ENCODE data around the gene PPARG.

PPARG gene

DNA sequence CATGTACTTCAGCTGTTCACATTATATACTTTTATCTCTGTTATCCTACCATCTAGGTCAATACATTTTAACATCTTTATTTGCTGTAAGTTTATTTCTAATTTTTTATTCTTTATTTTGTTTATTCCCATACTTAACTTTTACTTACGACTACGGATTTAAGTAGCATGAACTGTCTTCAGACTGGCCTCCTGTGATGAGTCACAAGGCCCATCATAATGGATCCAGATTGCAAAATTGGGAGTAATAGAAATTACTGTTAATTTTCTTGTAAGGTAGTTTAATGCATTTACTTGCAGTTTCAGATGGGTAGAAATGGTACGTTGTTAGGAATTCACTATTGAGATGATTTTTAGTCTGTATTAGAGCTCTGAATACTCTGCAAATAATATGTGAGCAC lies 45.9 kb downstream of the PPARG start:
- ChIA-PET CTCF (no interaction called here), POLR2A (no interaction called here)
- TF ChIP-seq CTBP1 (IDR thresholded peaks at IDR 0.05; ENCODE audit: borderline replicate concordance) (no peak), SP1 (IDR thresholded peaks at IDR 0.05) (no peak), ZNF384 (IDR thresholded peaks at IDR 0.05) (no peak), ELF4 (IDR thresholded peaks at IDR 0.05) (no peak), FOXA1 (IDR thresholded peaks at IDR 0.05) (no peak), FOXM1 (IDR thresholded peaks at IDR 0.05; ENCODE audit: borderline replicate concordance) (no peak), NFRKB (IDR thresholded peaks at IDR 0.05) (no peak), LEF1 (IDR thresholded peaks at IDR 0.05; ENCODE audit: borderline replicate concordance) (no peak), FOXK2 (IDR thresholded peaks at IDR 0.05) (no peak), SUZ12 (IDR thresholded peaks at IDR 0.05) (no peak), TARDBP (IDR thresholded peaks at IDR 0.05) (no peak), HDGF (IDR thresholded peaks at IDR 0.05; ENCODE audit: borderline replicate concordance) (no peak), L3MBTL2 (conservative IDR thresholded peaks at IDR 0.05) (no peak)
- DNase-seq (ENCODE audit: extremely low spot score), result no peak

DNA sequence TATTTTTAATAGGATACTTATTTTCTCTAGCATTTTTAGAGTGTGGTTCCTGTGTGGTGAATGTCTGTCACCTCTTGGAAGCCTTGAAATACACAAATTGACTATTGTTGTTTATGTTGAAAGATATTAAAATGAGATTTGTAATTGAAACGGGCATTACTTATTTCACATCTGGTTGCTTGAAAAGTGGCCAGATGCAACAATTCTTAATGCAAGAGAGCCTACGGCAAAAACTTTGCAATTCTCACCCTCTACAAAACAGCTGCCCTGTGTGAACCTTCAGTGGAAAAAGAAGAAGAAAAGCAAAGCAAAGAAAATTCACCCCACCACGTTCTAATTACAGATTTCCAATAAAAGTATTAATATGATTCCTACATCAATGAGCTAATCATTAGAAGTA lies 46.6 kb downstream of the PPARG start:
- CTCF ChIA-PET, result no interaction called here
- POLR2A ChIA-PET, result no interaction called here
- DNase-seq (ENCODE audit: extremely low spot score), result no peak
- no peak for TF ChIP-seq SP1 (IDR thresholded peaks at IDR 0.05)
- no peak for TF ChIP-seq ARNT (IDR thresholded peaks at IDR 0.05)
- no peak for TF ChIP-seq FOXM1 (IDR thresholded peaks at IDR 0.05; ENCODE audit: borderline replicate concordance)
- no peak for TF ChIP-seq TARDBP (IDR thresholded peaks at IDR 0.05)
- no peak for TF ChIP-seq NFRKB (IDR thresholded peaks at IDR 0.05)
- TF ChIP-seq ZNF384 (IDR thresholded peaks at IDR 0.05), result no peak
- TF ChIP-seq FOXK2 (IDR thresholded peaks at IDR 0.05), result no peak
- no peak for TF ChIP-seq ELF4 (IDR thresholded peaks at IDR 0.05)
- TF ChIP-seq SUZ12 (IDR thresholded peaks at IDR 0.05), result no peak
- TF ChIP-seq FOXA1 (IDR thresholded peaks at IDR 0.05), result no peak
- TF ChIP-seq, protein P1, sequence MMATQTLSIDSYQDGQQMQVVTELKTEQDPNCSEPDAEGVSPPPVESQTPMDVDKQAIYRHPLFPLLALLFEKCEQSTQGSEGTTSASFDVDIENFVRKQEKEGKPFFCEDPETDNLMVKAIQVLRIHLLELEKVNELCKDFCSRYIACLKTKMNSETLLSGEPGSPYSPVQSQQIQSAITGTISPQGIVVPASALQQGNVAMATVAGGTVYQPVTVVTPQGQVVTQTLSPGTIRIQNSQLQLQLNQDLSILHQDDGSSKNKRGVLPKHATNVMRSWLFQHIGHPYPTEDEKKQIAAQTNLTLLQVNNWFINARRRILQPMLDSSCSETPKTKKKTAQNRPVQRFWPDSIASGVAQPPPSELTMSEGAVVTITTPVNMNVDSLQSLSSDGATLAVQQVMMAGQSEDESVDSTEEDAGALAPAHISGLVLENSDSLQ (IDR thresholded peaks at IDR 0.05), result no peak
- no peak for TF ChIP-seq HDGF (IDR thresholded peaks at IDR 0.05; ENCODE audit: borderline replicate concordance)
- no peak for TF ChIP-seq LEF1 (IDR thresholded peaks at IDR 0.05; ENCODE audit: borderline replicate concordance)
- TF ChIP-seq BHLHE40 (IDR thresholded peaks at IDR 0.05; ENCODE audit: borderline replicate concordance), result no peak
- TF ChIP-seq CTBP1 (IDR thresholded peaks at IDR 0.05; ENCODE audit: borderline replicate concordance), result no peak
- no peak for TF ChIP-seq L3MBTL2 (conservative IDR thresholded peaks at IDR 0.05)

DNA sequence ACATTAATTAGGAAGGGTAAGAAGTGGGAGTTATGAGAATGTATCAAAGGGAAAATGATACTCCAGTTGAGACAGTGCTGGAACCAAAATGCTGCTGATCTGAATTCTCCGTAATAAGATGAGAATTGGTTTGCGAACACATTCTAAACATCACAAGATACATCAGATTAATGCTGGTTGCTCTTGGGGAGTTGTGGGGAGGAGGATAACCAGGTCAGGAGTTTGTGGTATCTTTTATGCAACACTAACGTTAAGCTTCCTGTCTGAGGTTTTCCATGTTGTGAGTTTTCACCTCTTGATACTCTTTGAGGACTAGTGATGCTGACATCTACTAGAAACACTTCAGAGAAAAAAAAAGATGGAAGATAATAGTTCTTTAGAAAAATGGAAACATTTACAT lies 47.2 kb downstream of the PPARG start:
- CTCF ChIA-PET, result no interaction called here
- no peak for DNase-seq (ENCODE audit: extremely low spot score)
- POLR2A ChIA-PET, result no interaction called here
- TF ChIP-seq ELF4 (IDR thresholded peaks at IDR 0.05), result no peak

DNA sequence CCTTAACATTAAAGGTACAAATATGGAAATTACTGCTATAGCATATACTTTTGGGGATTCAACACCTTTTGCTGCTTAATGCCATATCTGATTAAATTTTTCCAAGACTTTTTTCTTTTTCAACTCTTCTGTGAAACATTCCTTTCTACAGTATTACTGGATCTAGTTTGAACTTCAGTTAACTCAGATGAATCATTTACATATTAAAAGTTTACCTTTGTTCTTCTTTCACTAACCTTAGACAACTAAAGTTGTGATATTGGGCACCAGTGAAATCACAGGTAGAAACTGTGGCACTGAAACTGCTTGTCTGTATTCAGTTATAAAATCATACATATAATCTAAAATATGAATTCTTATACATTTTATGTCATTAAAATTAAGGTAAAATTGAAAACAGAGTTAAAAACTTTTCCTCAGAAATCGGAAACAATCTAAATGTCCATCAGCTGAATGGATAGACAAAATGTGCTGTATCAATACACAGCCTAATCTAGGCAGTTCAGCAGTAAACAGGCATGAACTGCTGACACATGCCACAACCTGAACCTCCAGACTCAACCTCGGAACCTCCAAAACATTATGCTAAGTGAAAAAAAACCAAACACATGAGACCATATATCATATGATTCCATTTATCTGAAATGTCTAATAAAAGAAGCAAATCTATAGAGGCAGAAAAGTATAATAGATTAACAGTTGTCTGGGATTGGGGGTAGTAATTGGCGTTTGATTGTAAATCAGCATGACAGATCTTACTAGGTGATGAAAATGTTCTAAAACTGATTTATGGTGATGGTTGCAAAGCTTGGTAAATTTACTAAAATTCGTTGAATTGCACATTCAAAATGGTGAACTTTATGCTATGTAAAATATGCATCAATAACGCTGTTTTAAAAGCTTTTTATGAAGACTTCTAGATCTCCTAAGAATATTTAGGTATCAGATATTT lies 50.0 kb downstream of the PPARG start:
- POLR2A ChIA-PET, result no interaction called here
- CTCF ChIA-PET, result no interaction called here
- peak; percentile 59; the same call in 1 of the 2 replicates for TF ChIP-seq CTBP1 (IDR thresholded peaks at IDR 0.05; ENCODE audit: borderline replicate concordance)
- TF ChIP-seq L3MBTL2 (conservative IDR thresholded peaks at IDR 0.05), result no peak
- TF ChIP-seq ARNT (IDR thresholded peaks at IDR 0.05), result 0 out of 2 replicates have a peak, but pooled peaks have one; percentile 2
- TF ChIP-seq ELF4 (IDR thresholded peaks at IDR 0.05), result no peak
- TF ChIP-seq FOXM1 (IDR thresholded peaks at IDR 0.05; ENCODE audit: borderline replicate concordance), result no peak
- no peak for TF ChIP-seq BHLHE40 (IDR thresholded peaks at IDR 0.05; ENCODE audit: borderline replicate concordance)
- no peak for TF ChIP-seq SUZ12 (IDR thresholded peaks at IDR 0.05)
- no peak for TF ChIP-seq TARDBP (IDR thresholded peaks at IDR 0.05)
- no peak for TF ChIP-seq HDGF (IDR thresholded peaks at IDR 0.05; ENCODE audit: borderline replicate concordance)
- TF ChIP-seq SP1 (IDR thresholded peaks at IDR 0.05), result no peak
- 0 out of 2 replicates have a peak, but pooled peaks have one; percentile 22 for TF ChIP-seq ZNF384 (IDR thresholded peaks at IDR 0.05)
- TF ChIP-seq NFRKB (IDR thresholded peaks at IDR 0.05), result no peak
- TF ChIP-seq FOXK2 (IDR thresholded peaks at IDR 0.05), result no peak
- no peak for TF ChIP-seq FOXA1 (IDR thresholded peaks at IDR 0.05)
- TF ChIP-seq, protein P1 (IDR thresholded peaks at IDR 0.05), result peak; percentile 95
- no peak for DNase-seq (ENCODE audit: extremely low spot score)

DNA sequence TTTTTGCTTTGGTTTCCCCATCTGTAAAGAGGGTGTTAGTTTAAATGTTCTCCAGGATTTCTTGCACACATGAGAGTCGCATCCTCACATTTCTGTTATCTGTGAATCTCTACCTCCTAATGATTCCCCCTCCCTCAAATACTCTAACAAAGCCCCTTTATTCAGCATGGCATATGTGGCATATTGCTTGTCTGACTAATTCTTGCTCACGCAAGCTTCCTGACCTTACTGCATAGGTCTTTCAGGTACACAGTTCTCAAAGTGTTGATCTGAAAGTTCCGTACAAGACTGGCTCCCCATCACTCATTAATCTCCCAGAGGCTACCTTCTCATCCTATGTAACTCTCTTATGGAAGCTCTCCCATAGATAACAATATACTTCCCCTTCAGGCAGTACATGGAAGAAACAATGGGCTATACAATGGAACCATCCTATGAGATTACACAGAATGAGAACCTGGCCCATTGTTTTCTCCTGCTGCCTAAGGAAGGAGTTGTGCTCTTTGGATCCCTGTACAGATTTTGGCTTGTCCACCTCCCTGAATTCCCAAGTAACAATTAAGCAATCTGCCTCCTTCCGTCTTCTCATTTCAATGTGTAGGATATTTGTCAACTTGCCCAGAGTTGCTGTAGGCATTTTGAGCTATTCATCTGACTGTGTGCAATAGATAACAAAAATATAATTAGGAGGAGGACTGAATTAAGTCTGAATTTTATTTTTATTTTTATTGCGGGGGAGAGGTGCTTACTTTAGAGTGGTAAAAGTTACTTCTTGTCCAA lies 51.0 kb downstream of the PPARG start:
- no peak for DNase-seq (ENCODE audit: extremely low spot score)
- ChIA-PET POLR2A (no interaction called here), CTCF (no interaction called here)
- TF ChIP-seq SP1 (IDR thresholded peaks at IDR 0.05) (no peak), FOXM1 (IDR thresholded peaks at IDR 0.05; ENCODE audit: borderline replicate concordance) (no peak), NFRKB (IDR thresholded peaks at IDR 0.05) (no peak), FOXA1 (IDR thresholded peaks at IDR 0.05) (no peak), FOXK2 (IDR thresholded peaks at IDR 0.05) (no peak), LEF1 (IDR thresholded peaks at IDR 0.05; ENCODE audit: borderline replicate concordance) (no peak), ELF4 (IDR thresholded peaks at IDR 0.05) (no peak), L3MBTL2 (conservative IDR thresholded peaks at IDR 0.05) (no peak)

DNA sequence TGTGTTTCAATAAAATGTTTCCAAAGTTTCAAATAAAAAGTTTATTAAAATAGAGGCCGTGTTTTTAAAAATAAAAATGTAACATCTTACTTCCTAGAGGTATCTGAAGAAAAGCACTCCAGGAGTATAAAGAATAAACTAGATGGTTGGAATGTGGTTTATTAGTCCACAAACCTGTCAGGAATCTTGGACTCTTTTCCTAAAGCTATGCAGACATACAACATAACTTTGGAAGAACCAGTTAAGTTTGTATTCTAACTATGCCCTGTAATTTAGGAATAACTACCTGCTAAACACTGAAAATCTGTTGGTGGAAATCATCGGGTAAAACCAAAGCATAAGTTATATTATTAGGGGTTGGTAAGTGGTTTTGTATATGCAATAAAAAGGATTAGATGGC lies 51.6 kb downstream of the PPARG start:
- ChIA-PET POLR2A (no interaction called here), CTCF (no interaction called here)
- TF ChIP-seq NFRKB (IDR thresholded peaks at IDR 0.05) (no peak), L3MBTL2 (conservative IDR thresholded peaks at IDR 0.05) (no peak), SUZ12 (IDR thresholded peaks at IDR 0.05) (no peak), CTBP1 (IDR thresholded peaks at IDR 0.05; ENCODE audit: borderline replicate concordance) (no peak), ZNF384 (IDR thresholded peaks at IDR 0.05) (no peak), ARNT (IDR thresholded peaks at IDR 0.05) (no peak), TARDBP (IDR thresholded peaks at IDR 0.05) (no peak), FOXK2 (IDR thresholded peaks at IDR 0.05) (no peak), FOXM1 (IDR thresholded peaks at IDR 0.05; ENCODE audit: borderline replicate concordance) (no peak), ELF4 (IDR thresholded peaks at IDR 0.05) (no peak), LEF1 (IDR thresholded peaks at IDR 0.05; ENCODE audit: borderline replicate concordance) (no peak), FOXA1 (IDR thresholded peaks at IDR 0.05) (no peak)
- TF ChIP-seq, protein P1 (IDR thresholded peaks at IDR 0.05), result no peak
- no peak for DNase-seq (ENCODE audit: extremely low spot score)

Measured in HEK293T (cell line).